OCI-LY7 (cell line): ENCODE results near the gene ZBTB42. TPM values are rescaled to one million over a fixed set of nuclear protein-coding genes. Genes with fewer than 3 reads are reported as not detected.

Experiments
- BruUV-seq: library from RNA; stranded (reverse); fragments of 400-500 nt; replicated peaks from 2 replicates; lab custom pipeline; 2021; lab: Mats Ljungman, UMichigan
- CTCF ChIA-PET: fragments of 300-600 bp; sonication (Branson Sonifier 250); formaldehyde crosslinking; loops from one replicate; lab custom pipeline; 2022; ENCODE audit warnings: antibody characterized with exemption; ENCODE audit not compliant: unreplicated experiment; lab: Charles Lee
- POLR2A ChIA-PET: fragments of 300-600 bp; sonication (Branson Sonifier 250); formaldehyde crosslinking; loops from one replicate; lab custom pipeline; 2022; ENCODE audit warnings: antibody characterized with exemption; lab: Charles Lee
- DNase-seq: peaks from one replicate; pipeline ENCODE4 v3.0.0-alpha.2; 2015; ENCODE audit warnings: low spot score
- H2AFZ ChIP-seq: fragments of 200-600 bp; sonication (generic), shearing (Covaris generic); 2 replicates; pipeline ENCODE4 v1.6.1; 2014; ENCODE audit warnings: mild to moderate bottlenecking, antibody characterized with exemption, low read length, moderate library complexity
- H3K27ac ChIP-seq: fragments of 200-600 bp; sonication (generic); 2 replicates; pipeline ENCODE4 v1.5.1; 2014; ENCODE audit warnings: mixed run types, low read depth, mild to moderate bottlenecking, moderate library complexity, low read length, inconsistent platforms; ENCODE audit not compliant: poor library complexity, severe bottlenecking
- H3K36me3 ChIP-seq: fragments of 200-600 bp; sonication (generic); 2 replicates; pipeline ENCODE4 v1.6.1; 2014; ENCODE audit warnings: mild to moderate bottlenecking, antibody characterized with exemption, low read length, moderate library complexity, mixed read lengths; ENCODE audit not compliant: insufficient read depth
- H3K4me1 ChIP-seq: fragments of 200-600 bp; sonication (generic); 2 replicates; pipeline ENCODE4 v1.5.1; 2014; ENCODE audit warnings: mild to moderate bottlenecking, low read length; ENCODE audit not compliant: insufficient read depth, poor library complexity, severe bottlenecking
- H3K4me2 ChIP-seq: fragments of 200-600 bp; sonication (generic); 2 replicates; pipeline ENCODE4 v1.6.1; 2014; ENCODE audit warnings: mild to moderate bottlenecking, low read length
- H3K4me3 ChIP-seq: fragments of 200-600 bp; sonication (generic); 2 replicates; pipeline ENCODE4 v1.5.1; 2014; ENCODE audit warnings: mild to moderate bottlenecking, low read depth, low read length; ENCODE audit not compliant: poor library complexity, severe bottlenecking
- H3K79me2 ChIP-seq: fragments of 200-600 bp; sonication (generic); 2 replicates; pipeline ENCODE4 v1.6.1; 2016; ENCODE audit warnings: low read depth, mild to moderate bottlenecking, low read length, moderate library complexity, mixed read lengths; ENCODE audit not compliant: insufficient read depth
- H3K9me2 ChIP-seq: fragments of 200-600 bp; sonication (generic); 2 replicates; pipeline ENCODE4 v1.6.1; 2016; ENCODE audit warnings: mild to moderate bottlenecking, low read length, mixed read lengths; ENCODE audit not compliant: insufficient read depth
- H3K9me3 ChIP-seq: fragments of 200-600 bp; sonication (generic); 2 replicates; pipeline ENCODE4 v1.6.1; 2014; ENCODE audit warnings: mild to moderate bottlenecking, mixed run types, low read length, mixed read lengths
- H4K20me1 ChIP-seq: fragments of 200-600 bp; sonication (generic); 2 replicates; pipeline ENCODE4 v1.6.1; 2014; ENCODE audit warnings: mild to moderate bottlenecking, antibody characterized with exemption, low read length, moderate library complexity, mixed read lengths; ENCODE audit not compliant: insufficient read depth
- EZH2phosphoT487 ChIP-seq: fragments of 200-600 bp; sonication (generic); IDR thresholded peaks from 2 replicates; pipeline ENCODE4 v1.6.1; 2018; ENCODE audit warnings: low read depth, borderline replicate concordance, mild to moderate bottlenecking, mixed run types, antibody characterized with exemption, low read length, moderate library complexity, mixed read lengths
- intact Hi-C: fragments of 100-400 bp; cut with micrococcal nuclease; formaldehyde crosslinking; loops from one replicate; pipeline ENCODE4 v1.10.0; 2022; ENCODE audit not compliant: unreplicated experiment
- total RNA-seq, 2 experiments: library from RNA; depleted of rRNA in 1 of 2; stranded (reverse); fragments of >200 nt in 1 of 2; shearing (Covaris generic) in 1 of 2; gene quantifications; 2 replicates each; pipeline ENCODE4 v1.2.3, GENCODE V29; 2014 to 2022
- TF ChIP-seq, protein P1 (sequence below): fragments of 200-600 bp; sonication (generic); conservative IDR thresholded peaks from 2 replicates; pipeline ENCODE4 v1.5.1; 2014; ENCODE audit warnings: mild to moderate bottlenecking, antibody characterized with exemption, low read length, moderate library complexity, mixed read lengths

Gene ZBTB42
- total RNA-seq, 2 experiments from 2014 or later, result 0.98 to 1.9 TPM

DNA sequence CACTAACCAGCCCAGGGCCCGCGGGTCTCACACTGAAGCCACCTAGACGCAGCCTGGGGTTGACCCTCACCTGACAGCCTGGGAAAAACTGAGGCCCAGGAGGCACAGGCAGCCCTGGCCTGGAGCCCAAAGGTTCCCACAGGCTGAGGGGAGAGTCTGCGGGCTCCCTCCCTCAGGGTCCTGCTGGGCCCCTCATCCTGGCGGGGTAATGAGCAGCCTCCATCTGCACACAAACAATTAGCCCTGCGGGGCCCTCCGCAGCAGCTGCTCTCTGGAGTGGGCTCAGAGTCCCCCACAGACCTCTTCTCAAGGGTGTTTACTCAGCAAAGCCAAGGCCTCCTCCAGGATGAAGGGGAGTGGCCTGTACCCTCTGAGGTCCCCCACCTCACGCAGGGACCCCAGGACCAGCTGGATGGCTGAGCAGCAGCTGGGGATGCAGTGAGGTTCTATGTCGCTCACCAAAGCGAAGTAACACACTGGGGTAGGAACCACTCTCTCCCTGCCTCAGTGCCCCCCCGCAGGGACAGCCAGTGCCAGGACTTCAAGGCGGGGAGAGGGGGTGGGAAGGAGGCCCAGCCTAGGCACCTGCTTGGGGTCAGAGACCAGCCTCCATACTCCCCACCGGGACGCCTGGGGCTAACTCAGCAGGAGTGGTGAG, 12.6 kb upstream of the ZBTB42 start:
- intact Hi-C loops, result no loop called here
- CTCF ChIA-PET, result no interaction called here
- no peak overlapping the region for H3K4me3 ChIP-seq
- no peak for DNase-seq
- H3K4me1 ChIP-seq, result no peaks in the 10 kb centered on the region
- H4K20me1 ChIP-seq, result peaks cover 7% of the 10 kb centered on the region; the same call in 1 of the 2 replicates
- H3K79me2 ChIP-seq, result no peaks in the 10 kb centered on the region
- no peaks in the 10 kb centered on the region for H3K9me2 ChIP-seq
- POLR2A ChIA-PET, result no interaction called here
- peaks cover 7% of the 10 kb centered on the region; the same call in 1 of the 2 replicates for H3K36me3 ChIP-seq
- H3K4me2 ChIP-seq, result no peak overlapping the region
- no peaks in the 10 kb centered on the region for H3K9me3 ChIP-seq
- no peak overlapping the region for H3K27ac ChIP-seq
- TF ChIP-seq, protein P1, sequence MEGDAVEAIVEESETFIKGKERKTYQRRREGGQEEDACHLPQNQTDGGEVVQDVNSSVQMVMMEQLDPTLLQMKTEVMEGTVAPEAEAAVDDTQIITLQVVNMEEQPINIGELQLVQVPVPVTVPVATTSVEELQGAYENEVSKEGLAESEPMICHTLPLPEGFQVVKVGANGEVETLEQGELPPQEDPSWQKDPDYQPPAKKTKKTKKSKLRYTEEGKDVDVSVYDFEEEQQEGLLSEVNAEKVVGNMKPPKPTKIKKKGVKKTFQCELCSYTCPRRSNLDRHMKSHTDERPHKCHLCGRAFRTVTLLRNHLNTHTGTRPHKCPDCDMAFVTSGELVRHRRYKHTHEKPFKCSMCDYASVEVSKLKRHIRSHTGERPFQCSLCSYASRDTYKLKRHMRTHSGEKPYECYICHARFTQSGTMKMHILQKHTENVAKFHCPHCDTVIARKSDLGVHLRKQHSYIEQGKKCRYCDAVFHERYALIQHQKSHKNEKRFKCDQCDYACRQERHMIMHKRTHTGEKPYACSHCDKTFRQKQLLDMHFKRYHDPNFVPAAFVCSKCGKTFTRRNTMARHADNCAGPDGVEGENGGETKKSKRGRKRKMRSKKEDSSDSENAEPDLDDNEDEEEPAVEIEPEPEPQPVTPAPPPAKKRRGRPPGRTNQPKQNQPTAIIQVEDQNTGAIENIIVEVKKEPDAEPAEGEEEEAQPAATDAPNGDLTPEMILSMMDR, result no peak
- no peak for TF ChIP-seq EZH2phosphoT487
- H2AFZ ChIP-seq, result no peak overlapping the region
- no TSS peak for BruUV-seq

DNA sequence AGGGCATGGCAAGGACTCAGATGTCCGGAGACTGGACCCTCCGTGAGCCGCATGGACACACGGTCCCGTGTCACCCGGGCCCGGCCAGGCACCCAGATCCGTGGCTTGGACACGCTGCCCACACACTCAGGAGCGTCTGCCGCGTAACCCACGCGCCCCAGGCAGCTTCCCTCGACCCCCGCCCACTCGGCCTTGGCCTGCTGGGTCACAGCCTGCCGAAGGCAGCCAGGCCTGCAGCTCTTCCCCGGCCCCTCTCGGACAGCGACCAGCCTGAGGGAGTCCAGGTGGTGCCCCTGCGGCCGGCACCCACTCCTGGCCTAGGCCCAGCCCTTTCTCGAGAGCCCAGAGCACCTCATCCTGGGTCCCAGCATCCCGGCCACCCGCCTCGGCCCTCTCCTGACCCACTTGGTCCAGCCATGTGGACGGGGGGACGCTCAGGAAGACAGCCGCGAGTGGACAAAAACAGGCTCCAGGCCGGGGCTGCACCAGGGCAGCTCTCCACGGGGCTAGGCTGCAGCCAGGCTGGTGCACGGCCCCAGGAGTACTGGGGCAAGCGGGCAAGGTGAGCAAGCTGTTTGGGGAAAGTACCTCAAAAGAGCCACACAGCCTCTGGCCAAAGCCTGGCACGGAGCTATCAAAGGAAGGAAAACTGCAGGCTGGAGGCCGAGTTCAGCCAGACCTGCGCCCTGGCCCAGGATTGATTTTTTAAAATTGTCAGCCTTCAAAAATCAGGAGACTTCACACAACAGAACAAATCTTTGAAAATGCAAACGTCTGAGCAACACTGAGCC, 11.8 kb upstream of the ZBTB42 start:
- intact Hi-C loops, result no loop called here
- H3K4me1 ChIP-seq, result peaks cover 4% of the 10 kb centered on the region
- no peak overlapping the region for H2AFZ ChIP-seq
- no peaks in the 10 kb centered on the region for H3K79me2 ChIP-seq
- TF ChIP-seq EZH2phosphoT487, result no peak
- TF ChIP-seq, protein P1, result no peak
- no peak for DNase-seq
- no peaks in the 10 kb centered on the region for H3K9me3 ChIP-seq
- ChIA-PET CTCF (no interaction called here), POLR2A (no interaction called here)
- H3K4me3 ChIP-seq, result no peak overlapping the region
- H3K27ac ChIP-seq, result no peak overlapping the region
- peaks cover 7% of the 10 kb centered on the region; the same call in 1 of the 2 replicates for H3K36me3 ChIP-seq
- no peak overlapping the region for H3K4me2 ChIP-seq
- H3K9me2 ChIP-seq, result no peaks in the 10 kb centered on the region
- H4K20me1 ChIP-seq, result peaks cover 8% of the 10 kb centered on the region; the same call in 1 of the 2 replicates
- BruUV-seq, result no TSS peak
